ENCODE measurements around the gene GIMAP2.

DNA sequence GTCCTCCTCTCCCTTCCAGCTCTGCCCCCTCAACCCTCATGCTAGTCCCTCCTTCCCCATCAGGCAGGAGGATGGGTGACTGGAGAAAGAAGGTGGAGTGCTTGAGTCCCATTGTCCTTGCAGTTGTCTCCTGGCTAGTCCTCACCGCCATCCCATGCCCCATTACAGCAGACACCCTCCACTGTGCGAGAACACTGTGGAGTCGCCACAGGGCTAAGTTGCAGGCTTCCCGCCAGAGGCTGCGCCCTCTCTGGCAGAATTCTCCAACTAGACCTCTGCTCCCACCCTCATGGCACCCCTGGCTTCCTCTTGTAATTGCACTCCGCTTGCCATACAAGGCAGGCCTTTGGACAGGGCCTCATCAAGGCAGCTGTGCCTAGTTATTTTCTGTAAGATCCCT lies 3.1 kb downstream of the GIMAP2 start:
- TF ChIP-seq, protein P1, sequence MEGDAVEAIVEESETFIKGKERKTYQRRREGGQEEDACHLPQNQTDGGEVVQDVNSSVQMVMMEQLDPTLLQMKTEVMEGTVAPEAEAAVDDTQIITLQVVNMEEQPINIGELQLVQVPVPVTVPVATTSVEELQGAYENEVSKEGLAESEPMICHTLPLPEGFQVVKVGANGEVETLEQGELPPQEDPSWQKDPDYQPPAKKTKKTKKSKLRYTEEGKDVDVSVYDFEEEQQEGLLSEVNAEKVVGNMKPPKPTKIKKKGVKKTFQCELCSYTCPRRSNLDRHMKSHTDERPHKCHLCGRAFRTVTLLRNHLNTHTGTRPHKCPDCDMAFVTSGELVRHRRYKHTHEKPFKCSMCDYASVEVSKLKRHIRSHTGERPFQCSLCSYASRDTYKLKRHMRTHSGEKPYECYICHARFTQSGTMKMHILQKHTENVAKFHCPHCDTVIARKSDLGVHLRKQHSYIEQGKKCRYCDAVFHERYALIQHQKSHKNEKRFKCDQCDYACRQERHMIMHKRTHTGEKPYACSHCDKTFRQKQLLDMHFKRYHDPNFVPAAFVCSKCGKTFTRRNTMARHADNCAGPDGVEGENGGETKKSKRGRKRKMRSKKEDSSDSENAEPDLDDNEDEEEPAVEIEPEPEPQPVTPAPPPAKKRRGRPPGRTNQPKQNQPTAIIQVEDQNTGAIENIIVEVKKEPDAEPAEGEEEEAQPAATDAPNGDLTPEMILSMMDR (IDR thresholded peaks at IDR 0.05): no peak
- TF ChIP-seq POLR2A (IDR thresholded peaks at IDR 0.05): no peak
